HG02938 (cell line): Measurements from ENCODE around the gene TRAF2.

Source experiments
- ATAC-seq: cut with Tn5 transposase; IDR thresholded peaks from one replicate; pipeline ENCODE4 v1.9.1; 2021; ENCODE audit warnings: mild to moderate bottlenecking, moderate library complexity; ENCODE audit not compliant: unreplicated experiment

Gene TRAF2

GRCh38 chr9:136907011-136907914 is 20.9 kb downstream of the TRAF2 start:
- no peak for ATAC-seq

GRCh38 chr9:136910197-136910900 is 24.0 kb downstream of the TRAF2 start:
- no peak for ATAC-seq

GRCh38 chr9:136910901-136911245 is 24.6 kb downstream of the TRAF2 start:
- ATAC-seq, result no peak

- no peak for ATAC-seq
Measured at GRCh38 chr9:136913701-136914438, 27.6 kb downstream of the TRAF2 start.

GRCh38 chr9:136915632-136916329 is 29.5 kb downstream of the TRAF2 start:
- no peak for ATAC-seq

GRCh38 chr9:136916330-136917184 is 30.2 kb downstream of the TRAF2 start:
- ATAC-seq, result no peak

DNA sequence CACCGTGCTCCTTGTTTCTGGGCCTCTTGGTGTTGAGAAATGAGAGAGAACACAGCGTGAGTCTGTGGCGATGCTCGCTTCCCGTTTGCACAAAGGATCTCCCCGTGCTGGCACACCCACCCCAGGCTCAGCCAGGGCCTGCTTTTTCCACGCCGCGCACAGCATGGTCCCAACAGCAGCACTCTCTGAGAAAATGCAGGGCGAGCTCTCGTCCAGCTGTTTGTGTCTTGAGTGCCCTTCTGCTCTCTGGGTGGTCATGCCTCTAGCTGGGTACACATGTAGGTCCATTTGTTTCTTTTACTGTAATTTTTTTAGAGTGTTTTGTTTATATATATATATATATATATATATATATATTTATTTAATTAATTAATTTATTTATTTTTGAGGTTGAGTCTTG is 31.6 kb downstream of the TRAF2 start:
- ATAC-seq, result no peak

GRCh38 chr9:136920069-136920468 is 33.8 kb downstream of the TRAF2 start:
- ATAC-seq, result no peak

GRCh38 chr9:136920734-136921231 is 34.5 kb downstream of the TRAF2 start:
- no peak for ATAC-seq

GRCh38 chr9:136921307-136921706 is 35.0 kb downstream of the TRAF2 start:
- ATAC-seq, result no peak

DNA sequence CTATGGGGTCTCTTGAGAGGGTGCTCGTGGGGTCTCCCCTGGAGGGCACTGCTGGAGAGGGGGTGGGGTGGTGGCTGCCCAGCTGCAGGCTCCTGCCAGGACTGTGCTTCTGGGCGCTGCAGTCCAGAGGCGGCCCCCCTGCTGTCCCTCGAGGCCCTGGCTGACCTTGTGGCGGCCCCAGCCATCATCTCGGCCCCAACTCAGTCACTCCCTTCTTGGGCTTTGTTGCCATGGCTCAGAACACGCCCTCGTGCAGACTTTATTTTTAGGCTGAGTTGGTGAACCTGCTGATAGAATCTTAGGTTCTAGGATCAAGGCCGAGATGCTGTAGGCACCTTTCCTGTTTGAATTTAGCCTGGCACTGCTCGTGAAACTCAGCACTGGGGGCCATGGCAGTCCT is 35.4 kb downstream of the TRAF2 start:
- ATAC-seq, result no peak

DNA sequence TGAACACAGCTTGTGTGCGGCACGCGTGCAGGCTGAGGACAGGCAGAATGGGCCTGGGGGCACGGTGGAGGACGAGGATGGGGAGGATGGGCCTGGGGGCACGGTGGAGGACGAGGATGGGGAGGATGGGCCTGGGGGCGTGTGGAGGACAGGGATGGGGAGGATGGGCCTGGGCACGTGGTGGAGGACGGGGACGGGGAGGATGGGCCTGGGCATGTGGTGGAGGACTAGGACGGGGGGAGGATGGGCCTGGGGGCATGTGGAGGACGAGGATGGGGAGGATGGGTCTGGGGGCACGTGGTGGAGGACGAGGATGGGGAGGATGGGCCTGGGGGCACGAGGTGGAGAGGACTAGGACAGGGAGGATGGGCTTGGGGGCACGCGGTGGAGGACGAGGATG is 36.2 kb downstream of the TRAF2 start:
- ATAC-seq, result no peak

DNA sequence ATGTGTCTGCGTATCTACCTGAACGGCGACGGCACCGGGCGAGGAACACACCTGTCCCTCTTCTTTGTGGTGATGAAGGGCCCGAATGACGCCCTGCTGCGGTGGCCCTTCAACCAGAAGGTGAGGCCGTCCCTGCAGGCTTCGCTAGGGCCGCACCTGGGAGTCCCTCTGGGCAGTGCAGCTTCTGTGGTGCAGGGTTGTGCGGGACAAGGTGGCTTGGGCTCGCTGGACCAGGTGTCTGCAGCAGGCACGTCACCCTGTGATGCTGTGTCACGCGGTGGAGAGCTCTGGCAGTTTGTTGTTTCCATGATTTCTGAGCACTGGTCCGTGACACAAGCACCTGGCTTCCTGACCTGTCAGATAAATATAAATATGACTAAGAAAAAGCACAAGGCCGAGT is 37.6 kb downstream of the TRAF2 start:
- no peak for ATAC-seq

GRCh38 chr9:136925414-136926153 is 39.3 kb downstream of the TRAF2 start:
- ATAC-seq, result no peak

DNA sequence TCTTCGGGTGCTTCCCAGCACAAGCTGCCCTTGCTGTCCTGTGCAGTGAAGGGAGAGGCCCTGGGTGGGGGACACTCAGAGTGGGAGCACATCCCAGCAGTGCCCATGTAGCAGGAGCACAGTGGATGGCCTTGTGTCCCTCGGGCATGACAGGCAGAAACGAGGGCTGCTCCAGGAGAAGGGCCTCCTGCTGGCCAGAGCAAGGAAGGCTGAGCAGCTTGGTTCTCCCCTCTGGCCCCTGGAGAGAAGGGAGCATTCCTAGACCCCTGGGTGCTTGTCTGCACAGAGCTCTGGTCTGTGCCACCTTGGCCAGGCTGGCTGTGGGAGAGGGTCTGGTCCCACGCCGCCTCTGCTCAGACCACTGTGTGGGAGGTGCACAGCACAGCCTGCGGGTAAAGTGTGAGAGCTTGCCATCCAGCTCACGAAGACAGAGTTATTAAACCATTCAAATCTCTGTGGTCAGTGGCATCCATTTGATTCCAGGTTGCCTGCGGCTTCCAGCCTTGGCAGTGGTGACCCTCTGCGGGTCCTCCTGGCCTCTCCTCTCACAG is 39.9 kb downstream of the TRAF2 start:
- no peak for ATAC-seq

DNA sequence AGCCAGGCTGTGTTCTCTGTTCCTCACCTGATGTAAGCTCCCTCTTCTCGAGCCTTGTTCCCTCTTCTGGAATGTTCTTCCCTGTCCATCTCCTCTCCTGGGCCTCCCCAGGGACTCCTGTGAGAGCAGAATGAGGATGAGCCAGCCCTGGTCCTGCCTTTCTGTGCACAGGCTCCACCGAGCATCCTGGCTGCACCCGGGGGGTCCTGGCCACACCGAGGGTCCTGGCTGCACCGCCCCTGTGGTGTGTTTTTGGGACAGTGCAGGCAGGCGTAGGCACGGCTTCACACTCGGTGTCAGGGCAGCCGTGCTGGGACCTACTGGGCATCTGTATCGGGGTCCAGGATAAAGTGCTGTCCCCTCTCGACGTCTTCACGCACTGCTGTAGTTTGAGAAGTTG is 40.4 kb downstream of the TRAF2 start:
- no peak for ATAC-seq

DNA sequence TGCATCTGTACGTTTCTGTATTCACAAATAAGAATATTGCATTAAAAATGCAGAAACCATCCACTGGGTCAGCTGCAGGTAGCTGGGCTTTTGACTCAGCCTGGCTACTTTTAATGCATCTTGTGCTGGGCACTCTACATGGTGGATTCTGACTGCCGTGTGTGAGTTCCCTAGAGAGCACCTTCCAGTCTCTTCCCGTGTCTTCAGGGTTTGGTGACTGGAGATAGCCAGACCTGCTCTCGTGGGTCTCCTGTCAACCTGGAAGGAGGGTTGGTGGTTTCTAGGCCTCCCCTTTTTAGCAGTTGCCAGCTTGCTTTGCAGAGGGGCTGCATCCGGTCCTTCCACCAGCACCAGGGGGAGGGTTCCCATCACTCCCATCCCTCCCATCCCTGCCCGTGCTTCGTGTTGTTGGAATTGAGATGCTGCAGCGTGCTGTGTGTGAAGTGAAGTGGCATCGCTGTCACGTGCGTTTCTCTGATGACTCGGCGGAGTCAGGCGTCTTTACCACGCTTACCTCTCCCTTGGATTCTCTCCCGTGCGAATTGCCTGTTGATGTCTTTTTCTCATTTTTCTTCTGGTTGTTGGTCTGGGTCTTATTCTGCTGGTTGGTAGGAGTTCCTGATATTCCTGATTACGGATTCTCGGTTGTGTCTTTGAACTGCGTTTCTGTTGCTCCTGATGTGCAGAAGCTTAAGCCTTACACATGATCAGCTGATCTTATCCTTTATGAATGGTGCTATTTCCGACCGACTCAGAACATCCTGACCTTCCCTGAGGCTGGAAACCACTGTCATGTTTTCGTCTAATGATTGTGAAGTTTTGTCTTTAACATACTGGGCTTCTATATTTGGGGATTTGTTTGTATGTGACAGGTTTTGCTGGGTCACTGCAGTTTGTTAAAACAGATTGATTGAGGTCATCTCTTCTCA is 41.3 kb downstream of the TRAF2 start:
- no peak for ATAC-seq

DNA sequence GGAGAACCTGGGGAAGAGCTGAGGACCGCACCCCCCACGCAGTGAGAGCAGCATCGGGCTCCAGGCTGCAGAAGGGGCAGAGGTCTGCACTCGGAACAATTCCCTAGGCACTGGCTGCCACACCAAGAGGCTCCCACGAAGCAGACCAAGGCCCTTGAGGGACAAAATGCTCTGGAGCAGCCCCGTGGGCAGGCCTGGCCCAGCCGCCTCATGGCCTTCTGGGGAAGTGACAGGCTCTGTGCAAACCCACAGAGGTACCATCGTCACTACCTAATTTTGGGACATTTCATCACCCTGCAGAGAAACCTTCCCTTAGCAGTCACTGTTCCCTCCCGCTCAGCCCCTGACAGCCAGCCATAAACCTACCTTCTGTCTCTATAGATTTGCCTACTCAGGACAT is 42.3 kb downstream of the TRAF2 start:
- ATAC-seq, result no peak
